CD14-positive monocyte (primary cell): ENCODE measurements around the gene EML6. TPM values are rescaled to one million over a fixed set of nuclear protein-coding genes. Genes with fewer than 3 reads are reported as not detected.

Source experiments
- DNase-seq, 3 donors: peaks; one replicate each; pipeline ENCODE4 v3.0.0-alpha.2; 2011 to 2022
- H2AFZ ChIP-seq: 2 replicates; pipeline ENCODE4 v1.6.0; 2012; ENCODE audit warnings: mild to moderate bottlenecking, low read depth, low read length, inconsistent platforms; ENCODE audit not compliant: insufficient read depth, poor library complexity, severe bottlenecking
- H3K27ac ChIP-seq, 2 donors: 1 replicate in 1 of 2; 2 replicates in 1 of 2; pipeline ENCODE4 v1.5.1; 2012 to 2013; ENCODE audit warnings: low read length in 2 of 2, control low read depth in 1 of 2, inconsistent platforms in 1 of 2, low read depth in 1 of 2, mild to moderate bottlenecking in 1 of 2
- H3K27me3 ChIP-seq, 2 donors: one replicate each; pipeline versions ENCODE4 v1.6.0 to v1.6.1; 2011 to 2013; ENCODE audit warnings: low read length in 2 of 2; ENCODE audit not compliant: control insufficient read depth in 2 of 2, insufficient read depth in 2 of 2
- H3K36me3 ChIP-seq, 2 donors: replicated peaks in 1 of 2; 1 replicate in 1 of 2; 2 replicates in 1 of 2; pipeline versions ENCODE4 v1.5.1 to v1.6.1; 2012 to 2013; ENCODE audit warnings: low read length in 2 of 2, control low read depth in 1 of 2, inconsistent platforms in 1 of 2, mild to moderate bottlenecking in 1 of 2; ENCODE audit not compliant: insufficient read depth in 2 of 2, control insufficient read depth in 1 of 2
- H3K4me1 ChIP-seq, 2 donors: 1 replicate in 1 of 2; 2 replicates in 1 of 2; pipeline versions ENCODE4 v1.5.1 to v1.6.1; 2012 to 2013; ENCODE audit warnings: low read length in 2 of 2, control low read depth in 1 of 2, inconsistent platforms in 1 of 2, mild to moderate bottlenecking in 1 of 2, moderate library complexity in 1 of 2; ENCODE audit not compliant: insufficient read depth in 2 of 2, control insufficient read depth in 1 of 2
- H3K4me2 ChIP-seq: replicated peaks from 2 replicates; pipeline ENCODE3; 2012; ENCODE audit warnings: low read length, moderate library complexity, mild to moderate bottlenecking; ENCODE audit not compliant: poor library complexity, severe bottlenecking; ENCODE audit errors: extremely low read depth
- H3K4me3 ChIP-seq, 3 experiments: fragments of 200-600 bp in 1 of 3; sonication (generic) in 1 of 3; replicated peaks in 1 of 3; 1 replicate in 2 of 3; 2 replicates in 1 of 3; pipeline ENCODE4 v1.5.1; 2011 to 2013; ENCODE audit warnings: low read length in 3 of 3, mild to moderate bottlenecking in 3 of 3, control low read depth in 2 of 3, low read depth in 2 of 3, inconsistent platforms in 1 of 3, moderate library complexity in 1 of 3
- H3K79me2 ChIP-seq: 2 replicates; pipeline ENCODE4 v1.6.0; 2012; ENCODE audit warnings: mild to moderate bottlenecking, control low read depth, inconsistent platforms, low read length, moderate library complexity; ENCODE audit not compliant: insufficient read depth
- H3K9ac ChIP-seq: 2 replicates; pipeline ENCODE4 v1.6.0; 2017; ENCODE audit warnings: low read length, mild to moderate bottlenecking; ENCODE audit not compliant: insufficient read depth, poor library complexity, severe bottlenecking
- H3K9me3 ChIP-seq, 2 donors: replicated peaks in 1 of 2; 1 replicate in 1 of 2; 2 replicates in 1 of 2; pipeline versions ENCODE4 v1.5.1 to v1.6.1; 2012 to 2013; ENCODE audit warnings: low read length in 2 of 2, control low read depth in 1 of 2; ENCODE audit not compliant: control insufficient read depth in 1 of 2, insufficient read depth in 1 of 2
- H4K20me1 ChIP-seq: 2 replicates; pipeline ENCODE4 v1.6.0; 2012; ENCODE audit warnings: mild to moderate bottlenecking, low read length, control low read depth, moderate library complexity; ENCODE audit not compliant: insufficient read depth
- H3K27ac Mint-ChIP-seq, 7 donors: one replicate each; pipeline ENCODE4 v1.8.0; 2020; ENCODE audit warnings: mild to moderate bottlenecking in 7 of 7, mixed read lengths in 7 of 7, moderate library complexity in 6 of 7, inconsistent platforms in 2 of 7
- H3K27me3 Mint-ChIP-seq, 3 donors: one replicate each; pipeline ENCODE4 v1.8.0; 2021 to 2022; ENCODE audit warnings: low read depth in 3 of 3, mild to moderate bottlenecking in 3 of 3, mixed read lengths in 3 of 3, moderate library complexity in 3 of 3, inconsistent platforms in 1 of 3
- H3K36me3 Mint-ChIP-seq, 2 donors: one replicate each; pipeline ENCODE4 v1.8.0; 2020; ENCODE audit warnings: mixed read lengths in 2 of 2, inconsistent platforms in 1 of 2, mild to moderate bottlenecking in 1 of 2
- H3K4me1 Mint-ChIP-seq: one replicate; pipeline ENCODE4 v1.8.0; 2020; ENCODE audit warnings: mild to moderate bottlenecking, mixed read lengths
- H3K4me3 Mint-ChIP-seq, 2 donors: one replicate each; pipeline ENCODE4 v1.8.0; 2020; ENCODE audit warnings: mild to moderate bottlenecking in 2 of 2, mixed read lengths in 2 of 2, moderate library complexity in 1 of 2
- H3K9me3 Mint-ChIP-seq, 7 donors: one replicate each; pipeline ENCODE4 v1.8.0; 2020 to 2022; ENCODE audit warnings: mixed read lengths in 7 of 7, mild to moderate bottlenecking in 6 of 7, moderate library complexity in 6 of 7, inconsistent platforms in 2 of 7
- WGBS: methylation state at CpG from one replicate; pipeline ENCODE4 v1.1.5; 2013; ENCODE audit warnings: missing lambda C conversion rate; ENCODE audit not compliant: insufficient coverage; 5-methylcytosine and 5-hydroxymethylcytosine counted together
- intact Hi-C, 2 donors: fragments of 100-400 bp; cut with micrococcal nuclease; formaldehyde crosslinking; loops; one replicate each; pipeline versions ENCODE4 v1.15.0 to v1.15.1; 2023
- polyA plus RNA-seq, 3 donors: library from polyadenylated mRNA; depleted of rRNA in 1 of 3; unstranded in 2 of 3; stranded (reverse) in 1 of 3; fragments of 300-500 nt in 2 of 3; fragments of >200 nt in 1 of 3; fragmentation: Illumina TruSeq in 2 of 3; gene quantifications; 1 replicate in 2 of 3; 2 replicates in 1 of 3; pipeline ENCODE4 v1.2.3, GENCODE V29; 2012 to 2021
- TF ChIP-seq, protein P1 (sequence below): fragments of 200-600 bp; IDR thresholded peaks from one replicate; pipeline ENCODE4 v1.8.0; 2022; ENCODE audit warnings: antibody characterized with exemption, mild to moderate bottlenecking

EML6 gene
- polyA plus RNA-seq, 3 donors, result 0.79 TPM; not detected in 2

DNA sequence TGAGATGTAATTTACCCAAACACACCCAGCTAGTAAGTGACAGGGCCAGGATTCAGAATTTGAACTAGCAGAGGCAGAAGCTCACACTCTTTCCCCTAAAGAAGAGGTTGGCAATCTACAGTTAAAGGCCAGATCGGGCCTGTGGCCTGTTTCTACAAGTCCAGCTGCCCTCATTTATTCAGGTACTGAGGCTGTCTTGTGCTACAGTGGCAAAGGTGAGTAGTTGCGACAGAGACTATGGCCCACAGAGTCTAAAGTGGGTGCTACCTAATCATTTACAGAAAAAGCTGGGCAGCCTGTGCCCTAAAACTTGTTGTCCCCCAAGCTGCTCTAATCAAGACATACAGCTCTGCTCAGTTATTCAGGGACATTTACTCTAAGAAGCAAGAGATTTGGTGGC, 240.0 kb downstream of the EML6 start:
- 100% methylated on average over 2 of the region's 2 CpGs for WGBS
- no peak overlapping the region for H3K4me2 ChIP-seq
- Mint-ChIP-seq H3K36me3 (peaks cover 13 to 15% of the 10 kb centered on the region in 2 donors), H3K4me3 (no peak overlapping the region), H3K27ac (no peak overlapping the region), H3K27me3 (no peaks in the 10 kb centered on the region), H3K9me3 (peaks cover 0 to 2% (median 0%) of the 10 kb centered on the region in 7 donors), H3K4me1 (peaks cover 7% of the 10 kb centered on the region)
- intact Hi-C loops, result no loop called here
- H3K79me2 ChIP-seq, result no peaks in the 10 kb centered on the region
- H3K9me3 ChIP-seq, result no peaks in the 10 kb centered on the region
- no peak overlapping the region for H3K4me3 ChIP-seq
- peaks cover 0 to 8% of the 10 kb centered on the region in 2 donors for H3K36me3 ChIP-seq
- no peak overlapping the region for H2AFZ ChIP-seq
- H3K27ac ChIP-seq, result no peak overlapping the region
- H4K20me1 ChIP-seq, result peaks cover 18% of the 10 kb centered on the region
- H3K27me3 ChIP-seq, result no peaks in the 10 kb centered on the region
- TF ChIP-seq, protein P1, sequence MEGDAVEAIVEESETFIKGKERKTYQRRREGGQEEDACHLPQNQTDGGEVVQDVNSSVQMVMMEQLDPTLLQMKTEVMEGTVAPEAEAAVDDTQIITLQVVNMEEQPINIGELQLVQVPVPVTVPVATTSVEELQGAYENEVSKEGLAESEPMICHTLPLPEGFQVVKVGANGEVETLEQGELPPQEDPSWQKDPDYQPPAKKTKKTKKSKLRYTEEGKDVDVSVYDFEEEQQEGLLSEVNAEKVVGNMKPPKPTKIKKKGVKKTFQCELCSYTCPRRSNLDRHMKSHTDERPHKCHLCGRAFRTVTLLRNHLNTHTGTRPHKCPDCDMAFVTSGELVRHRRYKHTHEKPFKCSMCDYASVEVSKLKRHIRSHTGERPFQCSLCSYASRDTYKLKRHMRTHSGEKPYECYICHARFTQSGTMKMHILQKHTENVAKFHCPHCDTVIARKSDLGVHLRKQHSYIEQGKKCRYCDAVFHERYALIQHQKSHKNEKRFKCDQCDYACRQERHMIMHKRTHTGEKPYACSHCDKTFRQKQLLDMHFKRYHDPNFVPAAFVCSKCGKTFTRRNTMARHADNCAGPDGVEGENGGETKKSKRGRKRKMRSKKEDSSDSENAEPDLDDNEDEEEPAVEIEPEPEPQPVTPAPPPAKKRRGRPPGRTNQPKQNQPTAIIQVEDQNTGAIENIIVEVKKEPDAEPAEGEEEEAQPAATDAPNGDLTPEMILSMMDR, result no peak
- H3K9ac ChIP-seq, result no peak overlapping the region
- DNase-seq, result no peak
- no peaks in the 10 kb centered on the region for H3K4me1 ChIP-seq

DNA sequence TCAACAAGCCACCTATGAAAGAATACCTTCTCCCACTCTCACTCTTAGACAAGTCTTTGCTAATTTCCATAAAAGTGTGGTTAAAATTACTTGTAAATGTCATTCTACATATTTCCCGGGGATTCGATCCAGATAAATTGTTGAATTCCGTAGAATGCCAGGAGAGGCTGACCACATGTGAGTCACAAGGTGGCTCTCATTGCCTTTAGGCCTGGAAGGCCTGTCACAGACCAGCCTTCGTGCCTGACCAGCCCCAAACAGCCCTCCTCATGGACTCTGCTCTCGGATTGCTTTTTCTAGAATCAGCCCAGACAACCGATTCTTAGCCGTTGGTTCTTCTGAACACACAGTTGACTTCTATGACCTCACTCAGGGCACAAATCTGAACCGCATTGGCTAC, 240.8 kb downstream of the EML6 start:
- Histone ChIP-seq H3K4me1 (no peaks in the 10 kb centered on the region), H3K4me2 (no peak overlapping the region), H3K9ac (no peak overlapping the region), H3K36me3 (peaks cover 0 to 16% of the 10 kb centered on the region in 2 donors), H3K9me3 (no peaks in the 10 kb centered on the region), H3K4me3 (no peak overlapping the region), H2AFZ (no peak overlapping the region), H3K79me2 (no peaks in the 10 kb centered on the region), H4K20me1 (peaks cover 26% of the 10 kb centered on the region), H3K27me3 (no peaks in the 10 kb centered on the region), H3K27ac (no peak overlapping the region)
- H3K36me3 Mint-ChIP-seq, result peaks cover 18 to 19% of the 10 kb centered on the region in 2 donors
- H3K27me3 Mint-ChIP-seq, result no peaks in the 10 kb centered on the region
- H3K4me1 Mint-ChIP-seq, result peaks cover 3% of the 10 kb centered on the region
- 98% methylated on average over 8 of the region's 8 CpGs for WGBS
- no peak for DNase-seq
- H3K4me3 Mint-ChIP-seq, result no peak overlapping the region
- no peak overlapping the region for H3K27ac Mint-ChIP-seq
- peaks cover 0 to 2% (median 0%) of the 10 kb centered on the region in 7 donors for H3K9me3 Mint-ChIP-seq
- intact Hi-C loops, result no loop called here
- TF ChIP-seq, protein P1, result no peak
